Activated T-helper 17 cell treated with anti-CD3 and anti-CD28 coated beads, Interleukin-2, amount 50 U/mL, for 72 hours (primary cell): ENCODE measurements around the gene LRRTM2. TPM values are rescaled to one million over a fixed set of nuclear protein-coding genes. Genes with fewer than 3 reads are reported as not detected.
"Not testable (repeated sequence)": the region's sequence is repeated elsewhere in the genome, so short reads cannot be mapped to it uniquely, and the experiment has no call there.

Experiments used
- ATAC-seq: fragments of 150-1000 bp; cut with Tn5 transposase; replicated peaks from 2 replicates; pipeline ENCODE4 v1.10.0; 2021; ENCODE audit warnings: mild to moderate bottlenecking, moderate library complexity
- H3K27ac Mint-ChIP-seq: one replicate; pipeline ENCODE4 v1.8.0; 2022; ENCODE audit warnings: mixed read lengths
- H3K27me3 Mint-ChIP-seq: one replicate; pipeline ENCODE4 v1.8.0; 2022; ENCODE audit warnings: mixed read lengths
- H3K36me3 Mint-ChIP-seq: one replicate; pipeline ENCODE4 v1.8.0; 2022; ENCODE audit warnings: low read depth, mild to moderate bottlenecking, mixed read lengths
- H3K4me1 Mint-ChIP-seq: one replicate; pipeline ENCODE4 v1.8.0; 2022; ENCODE audit warnings: mixed read lengths
- H3K4me3 Mint-ChIP-seq: one replicate; pipeline ENCODE4 v1.8.0; 2022; ENCODE audit warnings: mild to moderate bottlenecking, mixed read lengths
- H3K9me3 Mint-ChIP-seq: one replicate; pipeline ENCODE4 v1.8.0; 2022; ENCODE audit warnings: mixed read lengths
- total RNA-seq, 2 donors: library from RNA; stranded (reverse); gene quantifications; one replicate each; pipeline ENCODE4 v1.2.3, GENCODE V29; 2022

The LRRTM2 gene, protein sequence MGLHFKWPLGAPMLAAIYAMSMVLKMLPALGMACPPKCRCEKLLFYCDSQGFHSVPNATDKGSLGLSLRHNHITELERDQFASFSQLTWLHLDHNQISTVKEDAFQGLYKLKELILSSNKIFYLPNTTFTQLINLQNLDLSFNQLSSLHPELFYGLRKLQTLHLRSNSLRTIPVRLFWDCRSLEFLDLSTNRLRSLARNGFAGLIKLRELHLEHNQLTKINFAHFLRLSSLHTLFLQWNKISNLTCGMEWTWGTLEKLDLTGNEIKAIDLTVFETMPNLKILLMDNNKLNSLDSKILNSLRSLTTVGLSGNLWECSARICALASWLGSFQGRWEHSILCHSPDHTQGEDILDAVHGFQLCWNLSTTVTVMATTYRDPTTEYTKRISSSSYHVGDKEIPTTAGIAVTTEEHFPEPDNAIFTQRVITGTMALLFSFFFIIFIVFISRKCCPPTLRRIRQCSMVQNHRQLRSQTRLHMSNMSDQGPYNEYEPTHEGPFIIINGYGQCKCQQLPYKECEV
- total RNA-seq, result under 1 TPM in 1 of 2 donors, not detected in 1; 0.13 TPM

DNA sequence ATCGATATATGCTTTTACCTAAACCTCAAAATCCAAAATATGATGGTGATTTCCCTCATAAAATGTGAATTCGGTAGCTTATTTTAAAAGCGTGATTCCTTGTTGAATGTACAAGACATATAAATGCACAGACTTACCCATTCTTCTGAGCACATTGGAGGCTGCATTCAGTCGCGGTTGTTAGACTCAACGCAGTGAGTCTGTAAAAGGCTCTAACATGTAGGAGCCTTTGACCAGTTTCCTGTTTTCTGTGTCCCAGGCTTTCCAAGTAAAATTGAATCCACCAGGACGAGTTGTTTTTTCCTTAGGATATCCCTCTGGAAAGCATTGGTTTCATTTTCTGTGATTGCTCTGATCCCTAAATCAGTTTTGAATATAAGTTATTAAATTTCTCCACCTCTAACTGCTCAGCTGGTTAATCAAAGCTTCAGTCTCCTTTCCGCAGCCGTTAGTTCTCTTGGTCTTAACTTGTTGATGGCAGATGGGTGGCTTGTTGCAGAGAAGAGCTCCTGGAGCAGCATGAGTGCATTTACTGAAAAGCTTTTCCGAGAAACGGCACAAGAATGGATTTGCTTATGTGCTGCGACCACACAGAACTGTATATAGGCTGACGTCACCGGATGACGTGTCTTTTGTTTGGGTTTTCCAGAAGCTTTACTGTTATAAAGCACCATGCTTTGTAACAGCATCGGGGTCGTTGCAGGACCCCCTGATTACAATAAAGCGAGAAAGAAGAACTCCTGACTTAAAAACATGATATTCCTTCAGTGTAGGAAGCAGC, at the start of gene LRRTM2:
Gene LRRTM2 (minus strand): TSS at position 565 of the 781 bp plus-strand sequence. CDS start 424 bp downstream, at position 141.
- Mint-ChIP-seq H3K27me3 (peaks cover 6% of the 10 kb centered on the region), H3K4me1 (peaks cover 8% of the 10 kb centered on the region), H3K4me3 (no peak within 1 kb of the TSS), H3K9me3 (no peaks in the 10 kb centered on the region), H3K27ac (no peak within 1 kb of the TSS), H3K36me3 (no peaks in the 10 kb centered on the region)
- ATAC-seq, result no peak

DNA sequence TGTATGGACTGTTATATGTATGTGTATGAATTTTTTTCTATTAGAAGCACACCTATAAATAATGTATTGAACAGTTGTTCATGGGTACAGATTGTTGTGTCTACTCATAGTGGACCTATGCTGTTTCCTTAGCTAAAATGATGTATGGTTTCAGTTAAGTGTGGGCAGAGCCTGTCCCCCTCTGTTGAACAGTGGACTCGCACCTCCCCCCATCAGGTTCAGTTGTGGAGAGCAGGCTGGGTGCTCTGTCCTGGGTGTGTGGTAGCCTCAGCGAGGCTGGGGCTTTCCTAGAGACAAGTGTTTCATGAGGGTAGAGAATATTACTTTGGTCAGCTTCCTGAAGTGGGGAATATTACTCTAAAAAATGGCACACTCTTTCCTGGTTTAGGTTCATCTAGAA, 47.4 kb upstream of the LRRTM2 start:
- ATAC-seq, result no peak
- Mint-ChIP-seq H3K27me3 (no peaks in the 10 kb centered on the region), H3K36me3 (peaks cover 13% of the 10 kb centered on the region), H3K9me3 (no peaks in the 10 kb centered on the region), H3K27ac (no peak overlapping the region), H3K4me3 (no peak overlapping the region), H3K4me1 (no peaks in the 10 kb centered on the region)

DNA sequence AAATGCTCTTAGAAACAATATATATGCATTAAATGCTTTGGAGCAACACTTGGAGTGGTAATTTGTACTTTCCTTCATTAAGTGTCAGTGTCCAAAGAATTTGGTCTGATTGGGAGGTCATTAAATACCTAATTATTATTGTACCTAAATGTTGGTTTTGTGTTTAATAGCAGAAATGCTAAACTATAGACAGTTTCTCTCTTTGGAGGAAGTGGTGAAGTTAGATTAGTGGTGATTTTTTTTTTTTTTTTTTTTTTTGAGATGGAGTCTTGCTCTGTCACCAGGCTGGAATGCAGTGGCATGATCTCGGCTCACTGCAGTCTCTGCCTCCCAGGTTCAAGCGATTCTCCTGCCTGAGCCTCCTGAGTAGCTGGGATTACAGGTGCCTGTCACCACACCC, 46.2 kb upstream of the LRRTM2 start:
- H3K27ac Mint-ChIP-seq, H3K27me3 Mint-ChIP-seq, H3K36me3 Mint-ChIP-seq, ATAC-seq, H3K4me3 Mint-ChIP-seq, H3K4me1 Mint-ChIP-seq, H3K9me3 Mint-ChIP-seq: not testable (repeated sequence)

DNA sequence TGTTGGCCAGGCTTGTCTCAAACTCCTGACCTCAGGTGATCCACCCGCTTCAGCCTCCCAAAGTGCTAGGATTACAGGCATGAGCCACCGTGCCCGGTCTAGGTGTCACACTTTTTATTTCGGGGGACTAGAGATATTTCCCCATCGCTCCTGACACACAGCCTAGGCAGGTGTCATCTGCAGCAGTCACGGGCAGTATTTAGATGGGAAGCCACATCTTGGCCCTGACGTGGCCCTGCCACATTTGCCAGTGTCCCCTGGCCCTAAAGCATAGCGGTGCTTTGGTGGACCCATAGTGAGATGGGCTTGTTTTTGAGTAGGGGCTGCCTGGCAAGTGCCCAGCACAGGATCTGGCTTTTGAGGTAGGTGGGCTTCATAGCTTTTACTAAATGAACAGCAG, 45.0 kb upstream of the LRRTM2 start:
- Mint-ChIP-seq H3K27ac (no peak overlapping the region), H3K9me3 (no peaks in the 10 kb centered on the region), H3K36me3 (peaks cover 3% of the 10 kb centered on the region), H3K4me3 (no peak overlapping the region), H3K4me1 (no peaks in the 10 kb centered on the region), H3K27me3 (no peaks in the 10 kb centered on the region)
- ATAC-seq, result no peak

DNA sequence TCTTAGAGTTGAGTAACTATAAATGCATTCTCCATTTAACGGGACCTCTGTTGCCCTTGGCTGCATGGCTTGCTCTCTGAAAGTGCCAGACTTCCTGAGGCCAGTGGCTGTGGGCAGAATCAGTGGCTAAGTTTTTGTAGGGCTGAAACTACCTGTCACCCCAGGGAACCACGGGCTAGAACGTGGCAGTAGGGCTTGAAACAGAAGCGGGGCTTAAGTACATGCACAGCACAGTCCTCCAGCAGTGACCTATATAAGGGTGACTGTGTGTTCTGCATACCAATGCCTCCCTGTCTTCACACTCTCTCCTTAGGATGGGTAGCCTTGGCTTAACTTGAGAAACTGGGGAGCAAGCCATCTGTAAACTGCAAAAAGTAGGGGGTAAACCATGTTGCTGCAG, 43.6 kb upstream of the LRRTM2 start:
- ATAC-seq, result no peak
- Mint-ChIP-seq H3K9me3 (no peaks in the 10 kb centered on the region), H3K36me3 (no peaks in the 10 kb centered on the region), H3K27me3 (no peaks in the 10 kb centered on the region), H3K4me3 (no peak overlapping the region), H3K27ac (no peak overlapping the region), H3K4me1 (no peaks in the 10 kb centered on the region)

DNA sequence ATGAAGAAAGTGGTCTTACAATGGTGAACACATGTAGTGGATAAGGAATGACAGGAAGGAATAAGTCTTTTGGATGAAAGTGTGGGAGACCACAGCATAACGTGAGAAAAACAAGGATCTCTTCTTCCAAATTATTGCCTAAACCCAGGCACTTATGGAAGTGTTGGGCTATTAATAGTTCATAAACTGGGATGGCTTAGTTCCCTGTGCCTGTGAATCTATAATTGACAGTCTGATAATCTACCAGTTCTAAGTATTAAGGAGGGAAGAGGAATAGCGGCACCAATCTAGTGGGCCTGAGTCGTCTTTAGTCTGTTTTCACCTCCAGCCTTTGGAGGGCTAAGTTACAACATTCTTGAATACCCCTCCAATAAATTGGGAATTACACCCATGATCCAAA, 39.2 kb upstream of the LRRTM2 start:
- no peaks in the 10 kb centered on the region for H3K4me1 Mint-ChIP-seq
- no peak overlapping the region for H3K4me3 Mint-ChIP-seq
- H3K9me3 Mint-ChIP-seq, result no peaks in the 10 kb centered on the region
- ATAC-seq, result no peak
- H3K27me3 Mint-ChIP-seq, result no peaks in the 10 kb centered on the region
- H3K36me3 Mint-ChIP-seq, result no peaks in the 10 kb centered on the region
- no peak overlapping the region for H3K27ac Mint-ChIP-seq

DNA sequence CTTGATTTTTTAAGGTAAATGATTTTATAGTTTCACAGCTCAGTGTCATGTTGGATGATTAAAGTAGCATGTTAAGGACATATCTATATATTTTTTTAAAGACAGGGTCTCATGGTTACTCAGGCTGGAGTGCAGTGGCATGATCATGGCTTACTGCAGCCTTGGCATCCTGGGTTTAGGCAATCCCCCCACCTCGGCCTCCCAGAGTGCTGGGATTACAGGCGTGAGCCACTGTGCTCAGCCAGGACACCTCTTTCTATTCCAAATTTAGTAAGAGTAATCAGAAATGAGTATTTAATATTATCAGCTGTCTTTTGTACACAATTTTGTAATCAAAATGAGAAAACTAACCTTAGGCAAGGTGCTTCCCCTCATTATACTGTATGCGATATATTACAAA, 38.6 kb upstream of the LRRTM2 start:
- H3K9me3 Mint-ChIP-seq, result no peaks in the 10 kb centered on the region
- H3K36me3 Mint-ChIP-seq, result no peaks in the 10 kb centered on the region
- H3K27ac Mint-ChIP-seq, result no peak overlapping the region
- no peaks in the 10 kb centered on the region for H3K4me1 Mint-ChIP-seq
- no peaks in the 10 kb centered on the region for H3K27me3 Mint-ChIP-seq
- no peak for ATAC-seq
- no peak overlapping the region for H3K4me3 Mint-ChIP-seq

DNA sequence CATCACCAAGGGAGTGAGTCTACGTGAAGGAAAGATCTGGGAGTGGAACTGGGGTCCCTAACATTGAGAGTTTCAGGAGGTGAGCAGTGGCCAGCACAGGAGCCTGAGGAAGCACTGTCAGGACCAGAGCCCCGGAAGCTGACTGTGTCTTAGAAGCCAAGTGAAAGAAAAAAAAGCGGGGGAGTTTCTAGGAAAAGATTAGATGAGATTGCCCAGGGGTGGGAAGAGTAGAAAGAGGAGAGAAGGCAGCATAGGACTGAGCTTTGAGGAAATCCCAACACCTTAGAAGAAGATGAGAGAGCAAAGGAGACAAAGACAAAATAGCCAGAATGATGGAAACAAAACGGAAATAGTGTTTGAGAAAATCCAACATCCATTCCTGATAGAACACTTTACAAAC, 37.0 kb upstream of the LRRTM2 start:
- ATAC-seq, result no peak
- H3K4me1 Mint-ChIP-seq, result no peaks in the 10 kb centered on the region
- no peak overlapping the region for H3K4me3 Mint-ChIP-seq
- no peaks in the 10 kb centered on the region for H3K9me3 Mint-ChIP-seq
- H3K27ac Mint-ChIP-seq, result no peak overlapping the region
- no peaks in the 10 kb centered on the region for H3K36me3 Mint-ChIP-seq
- H3K27me3 Mint-ChIP-seq, result no peaks in the 10 kb centered on the region

DNA sequence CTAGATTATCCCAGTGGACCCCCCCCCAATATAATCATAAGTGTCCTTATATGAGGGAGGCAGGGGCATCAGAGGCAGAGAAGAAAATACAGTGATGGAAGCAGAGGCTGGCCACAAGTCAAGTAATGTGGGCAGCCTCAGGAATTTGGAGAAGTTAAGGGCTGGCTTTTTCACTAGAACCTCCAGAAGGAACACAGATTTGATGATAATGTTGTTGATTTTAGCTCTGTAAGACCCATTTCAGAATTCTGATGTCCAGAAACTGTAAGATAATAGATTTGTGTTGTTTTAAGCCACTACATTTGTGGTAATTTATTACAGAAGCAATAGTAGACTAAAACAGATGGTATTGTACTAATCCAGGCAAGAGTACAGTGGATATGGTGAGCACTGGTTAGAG, 36.3 kb upstream of the LRRTM2 start:
- H3K4me1 Mint-ChIP-seq, result no peaks in the 10 kb centered on the region
- no peaks in the 10 kb centered on the region for H3K9me3 Mint-ChIP-seq
- no peak for ATAC-seq

DNA sequence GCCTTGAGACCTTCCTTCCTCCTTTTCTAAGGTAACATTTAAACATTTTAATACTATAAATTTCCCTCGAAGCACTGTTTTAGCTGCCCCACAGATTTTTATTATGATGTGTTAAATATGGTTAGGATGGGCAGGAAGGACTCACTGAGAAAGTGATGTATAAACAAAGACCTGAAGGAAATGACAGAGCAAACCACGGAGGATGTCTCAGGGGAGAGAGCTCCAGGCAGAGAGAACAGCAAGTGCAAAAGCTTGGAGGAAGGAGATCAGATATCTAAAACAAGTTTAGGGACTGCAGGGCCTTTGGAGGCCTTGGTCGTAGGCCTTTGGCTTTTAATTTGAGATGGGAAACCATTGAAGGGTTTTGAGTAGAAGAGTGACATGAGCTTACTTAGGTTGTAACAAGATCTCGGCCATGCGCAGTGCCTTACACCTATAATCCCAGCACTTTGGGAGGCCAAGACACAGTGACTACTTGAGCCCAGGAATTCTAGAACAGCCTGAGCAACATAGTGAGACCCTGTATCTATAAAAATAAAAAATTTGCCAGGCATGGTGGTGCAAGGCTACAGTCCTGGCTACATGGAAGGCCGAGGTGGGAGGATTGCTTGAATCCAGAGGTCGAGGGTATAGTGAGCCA, 35.5 kb upstream of the LRRTM2 start:
- Mint-ChIP-seq H3K27ac (no peak overlapping the region), H3K36me3 (no peaks in the 10 kb centered on the region), H3K4me1 (no peaks in the 10 kb centered on the region), H3K4me3 (no peak overlapping the region), H3K27me3 (no peaks in the 10 kb centered on the region), H3K9me3 (no peaks in the 10 kb centered on the region)
- no peak for ATAC-seq

More for the DNA sequence above, 36.3 kb upstream of the LRRTM2 start:
- Mint-ChIP-seq H3K36me3 (no peaks in the 10 kb centered on the region), H3K27ac (no peak overlapping the region), H3K27me3 (no peaks in the 10 kb centered on the region), H3K4me3 (no peak overlapping the region)

DNA sequence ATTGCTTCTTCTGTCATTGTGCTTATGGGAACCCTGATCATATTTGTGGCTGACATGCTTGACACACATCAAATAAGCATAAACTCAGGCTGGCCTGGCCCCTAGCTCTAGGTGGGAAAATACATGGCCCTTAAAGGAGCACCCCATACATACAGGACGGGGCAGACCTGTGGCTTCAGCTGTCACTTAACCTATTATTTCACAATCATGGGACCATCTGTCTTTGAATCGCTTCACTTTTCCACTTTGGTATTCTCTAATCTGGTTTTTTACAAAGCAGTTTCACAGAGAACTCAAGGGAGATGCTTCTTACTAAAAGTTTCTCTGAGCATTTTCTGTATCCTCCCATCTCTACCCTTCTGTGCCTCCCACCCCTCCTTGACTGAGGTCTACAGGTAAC, 34.6 kb upstream of the LRRTM2 start:
- no peaks in the 10 kb centered on the region for H3K9me3 Mint-ChIP-seq
- no peaks in the 10 kb centered on the region for H3K36me3 Mint-ChIP-seq
- no peaks in the 10 kb centered on the region for H3K4me1 Mint-ChIP-seq
- no peak overlapping the region for H3K4me3 Mint-ChIP-seq
- ATAC-seq, result no peak
- H3K27ac Mint-ChIP-seq, result no peak overlapping the region
- H3K27me3 Mint-ChIP-seq, result no peaks in the 10 kb centered on the region

DNA sequence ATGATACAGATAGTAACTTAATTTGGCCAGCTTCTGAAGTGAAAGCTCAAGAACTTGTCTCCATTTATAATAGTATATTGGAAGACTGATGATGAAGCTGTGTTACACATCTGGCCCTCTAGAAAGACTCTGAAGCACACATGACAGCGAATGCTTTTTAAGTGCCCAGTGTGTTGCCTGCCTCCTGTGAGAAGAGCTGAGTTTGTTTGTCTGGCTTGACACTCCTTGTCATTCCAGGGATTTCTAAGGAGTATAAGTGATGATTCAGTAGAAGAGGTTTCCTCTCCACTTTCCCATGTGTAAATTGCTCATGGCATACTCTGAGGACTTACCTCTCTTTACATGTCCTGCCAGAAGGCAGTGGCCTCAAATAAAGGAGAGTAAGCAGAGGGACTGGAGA, 30.4 kb upstream of the LRRTM2 start:
- Mint-ChIP-seq H3K9me3 (no peaks in the 10 kb centered on the region), H3K27ac (no peak overlapping the region)

DNA sequence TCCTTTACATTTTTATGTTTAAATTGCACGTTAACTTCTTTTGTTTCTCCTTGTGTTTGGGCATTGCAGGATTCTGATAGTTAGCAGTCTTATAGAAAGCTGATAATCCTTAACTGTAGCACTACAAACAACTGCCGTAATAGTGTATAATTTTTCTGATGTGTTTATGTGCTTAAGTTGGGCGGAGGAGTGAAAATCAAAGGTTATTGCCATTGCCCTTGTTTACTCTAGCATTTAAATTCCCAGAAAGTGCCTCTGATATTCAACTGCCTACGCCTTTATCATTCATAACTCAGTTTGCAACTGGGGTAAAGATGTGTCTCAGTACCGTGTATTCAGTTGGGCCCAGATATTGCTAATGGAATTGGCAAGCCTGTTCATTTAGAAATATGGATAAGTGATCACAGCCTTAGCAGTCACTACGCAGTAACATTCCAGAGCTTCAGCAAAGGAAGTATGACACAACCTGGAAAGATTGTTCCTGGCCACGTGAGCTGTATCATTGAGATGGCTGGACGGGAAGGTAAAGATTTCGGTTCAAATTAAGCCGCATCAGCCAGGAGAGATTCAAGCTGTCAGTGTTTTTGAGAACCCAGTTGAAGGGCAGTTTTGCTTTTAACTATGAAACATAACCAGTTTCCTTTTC, 28.1 kb upstream of the LRRTM2 start:
- Mint-ChIP-seq H3K9me3 (no peaks in the 10 kb centered on the region), H3K27me3 (no peaks in the 10 kb centered on the region), H3K36me3 (peaks cover 17% of the 10 kb centered on the region), H3K27ac (no peak overlapping the region), H3K4me1 (no peaks in the 10 kb centered on the region), H3K4me3 (no peak overlapping the region)
- ATAC-seq, result no peak

More for the DNA sequence above, 30.4 kb upstream of the LRRTM2 start:
- H3K4me3 Mint-ChIP-seq, result no peak overlapping the region
- H3K4me1 Mint-ChIP-seq, result no peaks in the 10 kb centered on the region
- H3K36me3 Mint-ChIP-seq, result peaks cover 17% of the 10 kb centered on the region
- no peak for ATAC-seq
- no peaks in the 10 kb centered on the region for H3K27me3 Mint-ChIP-seq

DNA sequence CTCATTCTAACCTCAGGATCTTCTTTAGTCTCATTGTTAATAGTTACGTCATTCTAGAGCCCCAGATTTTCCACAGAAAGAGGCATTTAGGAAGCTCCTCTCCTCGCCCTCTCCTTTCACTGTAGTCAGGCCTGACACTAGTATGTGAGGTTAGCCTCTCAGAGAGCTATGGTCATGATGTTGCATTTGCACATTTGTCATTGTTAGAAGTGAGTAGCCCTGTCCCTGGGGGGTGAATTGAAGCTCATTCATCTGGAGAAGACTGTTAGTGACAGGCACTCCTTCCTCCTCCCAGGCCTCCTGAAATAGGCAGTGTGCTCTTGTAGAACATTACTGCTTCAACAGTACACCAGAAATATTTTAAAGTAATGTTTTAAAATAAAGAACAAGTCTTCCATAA, 26.6 kb upstream of the LRRTM2 start:
- no peak overlapping the region for H3K4me3 Mint-ChIP-seq
- H3K27ac Mint-ChIP-seq, result no peak overlapping the region
- no peaks in the 10 kb centered on the region for H3K27me3 Mint-ChIP-seq
- H3K4me1 Mint-ChIP-seq, result no peaks in the 10 kb centered on the region
- no peak for ATAC-seq
- H3K9me3 Mint-ChIP-seq, result no peaks in the 10 kb centered on the region
- peaks cover 17% of the 10 kb centered on the region for H3K36me3 Mint-ChIP-seq
